Smooth muscle cell (in vitro differentiated cells): Measurements from ENCODE around the gene CCDC81. TPM values are rescaled to one million over a fixed set of nuclear protein-coding genes. Genes with fewer than 3 reads are reported as not detected.
"Not testable (repeated sequence)": the region's sequence is repeated elsewhere in the genome, so short reads cannot be mapped to it uniquely, and the experiment has no call there.

Experiments used
- DNase-seq: peaks from one replicate; lab custom pipeline; 2025; ENCODE audit not compliant: unreplicated experiment; lab: John Stamatoyannopoulos, UW
- H2AFZ ChIP-seq: fragments of 200-600 bp; sonication (generic); 2 replicates; pipeline ENCODE4 v1.6.0; 2016; ENCODE audit warnings: antibody characterized with exemption, low read depth, mild to moderate bottlenecking
- H3F3A ChIP-seq: fragments of 200-600 bp; sonication (generic); 2 replicates; pipeline ENCODE4 v1.6.0; 2017; ENCODE audit warnings: antibody characterized with exemption, low read depth
- H3K27ac ChIP-seq: fragments of 200-600 bp; sonication (generic); 2 replicates; pipeline ENCODE4 v1.5.1; 2016; ENCODE audit warnings: low read depth, mild to moderate bottlenecking
- H3K27me3 ChIP-seq: fragments of 200-600 bp; sonication (generic); 2 replicates; pipeline ENCODE4 v1.6.1; 2016; ENCODE audit warnings: low read depth, mild to moderate bottlenecking
- H3K36me3 ChIP-seq: fragments of 200-600 bp; sonication (generic); 2 replicates; pipeline ENCODE4 v1.5.1; 2016; ENCODE audit warnings: low read depth
- H3K4me1 ChIP-seq: fragments of 200-600 bp; sonication (generic); 2 replicates; pipeline ENCODE4 v1.5.1; 2016; ENCODE audit warnings: low read depth
- H3K4me2 ChIP-seq: fragments of 200-600 bp; sonication (generic); 2 replicates; pipeline ENCODE4 v1.6.0; 2016; ENCODE audit warnings: mild to moderate bottlenecking
- H3K4me3 ChIP-seq: fragments of 200-600 bp; sonication (generic); 2 replicates; pipeline ENCODE4 v1.5.1; 2016; ENCODE audit warnings: mild to moderate bottlenecking
- H3K79me2 ChIP-seq: fragments of 200-600 bp; sonication (generic); 2 replicates; pipeline ENCODE4 v1.6.0; 2016; ENCODE audit warnings: low read depth, mild to moderate bottlenecking
- H3K9ac ChIP-seq: fragments of 200-600 bp; sonication (generic); 2 replicates; pipeline ENCODE4 v1.6.0; 2016; ENCODE audit warnings: low read depth
- H3K9me3 ChIP-seq: fragments of 200-600 bp; sonication (generic); replicated peaks from 2 replicates; pipeline ENCODE4 v1.5.1; 2016; ENCODE audit warnings: low read depth
- H4K20me1 ChIP-seq: fragments of 200-600 bp; sonication (generic); 2 replicates; pipeline ENCODE4 v1.6.0; 2016; ENCODE audit warnings: low read depth
- WGBS: methylation state at CpG from one replicate; pipeline ENCODE4 v1.1.7; 2016; ENCODE audit warnings: low lambda C conversion rate; 5-methylcytosine and 5-hydroxymethylcytosine counted together
- polyA plus RNA-seq: library from polyadenylated mRNA; unstranded; fragments of >200 nt; fragmentation: Nextera tagmentation; extraction: Ambion mirVana; gene quantifications from 2 replicates; pipeline ENCODE4 v1.2.1, GENCODE V29; 2016
- total RNA-seq: library from RNA; depleted of rRNA; stranded (reverse); fragments of >200 nt; gene quantifications from 2 replicates; pipeline ENCODE4 v1.2.3, GENCODE V29; 2014
- TF ChIP-seq, protein P1 (sequence below): fragments of 200-600 bp; sonication (generic); IDR thresholded peaks from 2 replicates; pipeline ENCODE4 v1.5.1; 2017; ENCODE audit warnings: borderline replicate concordance, mild to moderate bottlenecking, antibody characterized with exemption; ENCODE audit not compliant: insufficient read depth, poor library complexity, severe bottlenecking

CCDC81 gene
- total and polyA plus RNA-seq, 2 experiments from 2014 or later = 4.8 to 9.8 TPM

DNA sequence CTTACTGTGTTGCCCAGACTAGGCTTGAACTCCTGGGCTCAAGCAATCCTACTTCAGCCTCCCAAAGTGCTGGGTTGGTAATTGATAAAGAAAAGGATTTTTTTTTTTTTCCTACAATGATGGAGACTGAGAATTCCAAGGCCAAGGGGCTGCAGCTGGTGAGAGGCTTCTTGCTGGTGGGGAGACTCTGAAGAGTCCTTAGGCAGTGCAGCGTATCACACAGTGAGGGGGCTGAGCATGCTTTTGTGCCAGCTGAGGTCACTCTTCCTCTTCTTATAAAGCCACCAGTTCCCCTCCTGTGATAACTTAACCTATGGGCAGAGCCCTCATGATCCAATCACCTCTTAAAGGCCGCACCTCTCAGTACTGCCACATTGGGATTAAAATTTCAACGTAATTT lies 28.2 kb upstream of the CCDC81 start:
- H3K36me3 ChIP-seq = no peaks in the 10 kb centered on the region
- peaks cover 24% of the 10 kb centered on the region for H4K20me1 ChIP-seq
- whole genome bisulfite sequencing = 98% methylated on average over 3 of the region's 3 CpGs
- no peak overlapping the region for H2AFZ ChIP-seq
- H3K4me2 ChIP-seq = no peak overlapping the region
- no peak overlapping the region for H3K4me3 ChIP-seq
- no peaks in the 10 kb centered on the region for H3K4me1 ChIP-seq
- no peaks in the 10 kb centered on the region for H3K9me3 ChIP-seq
- no peaks in the 10 kb centered on the region for H3F3A ChIP-seq
- no peak overlapping the region for H3K9ac ChIP-seq
- peaks cover 20% of the 10 kb centered on the region for H3K79me2 ChIP-seq
- no peaks in the 10 kb centered on the region for H3K27me3 ChIP-seq
- H3K27ac ChIP-seq = no peak overlapping the region
- DNase-seq = no peak
- TF ChIP-seq, protein P1, sequence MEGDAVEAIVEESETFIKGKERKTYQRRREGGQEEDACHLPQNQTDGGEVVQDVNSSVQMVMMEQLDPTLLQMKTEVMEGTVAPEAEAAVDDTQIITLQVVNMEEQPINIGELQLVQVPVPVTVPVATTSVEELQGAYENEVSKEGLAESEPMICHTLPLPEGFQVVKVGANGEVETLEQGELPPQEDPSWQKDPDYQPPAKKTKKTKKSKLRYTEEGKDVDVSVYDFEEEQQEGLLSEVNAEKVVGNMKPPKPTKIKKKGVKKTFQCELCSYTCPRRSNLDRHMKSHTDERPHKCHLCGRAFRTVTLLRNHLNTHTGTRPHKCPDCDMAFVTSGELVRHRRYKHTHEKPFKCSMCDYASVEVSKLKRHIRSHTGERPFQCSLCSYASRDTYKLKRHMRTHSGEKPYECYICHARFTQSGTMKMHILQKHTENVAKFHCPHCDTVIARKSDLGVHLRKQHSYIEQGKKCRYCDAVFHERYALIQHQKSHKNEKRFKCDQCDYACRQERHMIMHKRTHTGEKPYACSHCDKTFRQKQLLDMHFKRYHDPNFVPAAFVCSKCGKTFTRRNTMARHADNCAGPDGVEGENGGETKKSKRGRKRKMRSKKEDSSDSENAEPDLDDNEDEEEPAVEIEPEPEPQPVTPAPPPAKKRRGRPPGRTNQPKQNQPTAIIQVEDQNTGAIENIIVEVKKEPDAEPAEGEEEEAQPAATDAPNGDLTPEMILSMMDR = no peak

GRCh38 chr11:86355256-86355655 lies 19.4 kb upstream of the CCDC81 start:
- DNase-seq = no peak
- Histone ChIP-seq H2AFZ (no peak overlapping the region), H3K27ac (no peak overlapping the region), H4K20me1 (no peaks in the 10 kb centered on the region), H3K36me3 (no peaks in the 10 kb centered on the region), H3K4me1 (no peaks in the 10 kb centered on the region), H3F3A (no peaks in the 10 kb centered on the region), H3K27me3 (no peaks in the 10 kb centered on the region), H3K79me2 (no peaks in the 10 kb centered on the region), H3K4me2 (no peak overlapping the region), H3K9me3 (no peaks in the 10 kb centered on the region), H3K4me3 (no peak overlapping the region), H3K9ac (no peak overlapping the region)
- TF ChIP-seq, protein P1 = no peak
- 81% methylated on average over 4 of the region's 4 CpGs for WGBS

DNA sequence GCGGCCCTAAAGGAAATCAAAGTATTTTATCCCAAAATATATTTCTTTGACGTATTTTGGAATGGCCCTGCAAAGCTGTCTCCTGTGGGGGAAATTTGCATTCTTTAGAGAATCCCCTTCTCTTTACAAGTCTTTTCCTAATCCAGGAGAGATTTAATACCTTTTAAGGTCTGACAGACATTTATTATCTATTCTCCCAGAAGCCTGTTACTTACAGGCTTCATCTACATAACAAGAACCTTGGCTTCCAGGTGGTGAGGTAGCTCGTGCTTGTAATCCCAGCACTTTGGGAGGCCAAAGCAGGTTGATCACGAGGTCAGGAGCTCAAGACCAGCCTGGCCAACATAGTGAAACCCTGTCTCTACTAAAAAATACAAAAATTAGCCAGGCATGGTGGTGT lies 17.3 kb upstream of the CCDC81 start:
- not testable (repeated sequence) for H4K20me1 ChIP-seq, DNase-seq, H3K27me3 ChIP-seq, H3K4me3 ChIP-seq, H3K4me1 ChIP-seq, H3K79me2 ChIP-seq, H3K27ac ChIP-seq, H3K9ac ChIP-seq, H3K9me3 ChIP-seq, H3K4me2 ChIP-seq, H2AFZ ChIP-seq, H3K36me3 ChIP-seq, H3F3A ChIP-seq
- WGBS = 72% methylated on average over 4 of the region's 4 CpGs

- H3K79me2 ChIP-seq = no peaks in the 10 kb centered on the region
- no peaks in the 10 kb centered on the region for H3K4me1 ChIP-seq
- TF ChIP-seq, protein P1 = no peak
- no peak overlapping the region for H3K4me3 ChIP-seq
- WGBS = 68% methylated on average over 3 of the region's 3 CpGs
- no peak overlapping the region for H3K27ac ChIP-seq
- no peaks in the 10 kb centered on the region for H3K9me3 ChIP-seq
- no peak for DNase-seq
- H2AFZ ChIP-seq = no peak overlapping the region
- H3K9ac ChIP-seq = no peak overlapping the region
- H3F3A ChIP-seq = no peaks in the 10 kb centered on the region
- no peaks in the 10 kb centered on the region for H3K36me3 ChIP-seq
- H3K27me3 ChIP-seq = no peaks in the 10 kb centered on the region
- H4K20me1 ChIP-seq = no peaks in the 10 kb centered on the region
- no peak overlapping the region for H3K4me2 ChIP-seq
Measured at GRCh38 chr11:86358720-86359119, 16.0 kb upstream of the CCDC81 start.
